ENCODE data around the gene CACNA1S.

- TF ChIP-seq, protein P1, sequence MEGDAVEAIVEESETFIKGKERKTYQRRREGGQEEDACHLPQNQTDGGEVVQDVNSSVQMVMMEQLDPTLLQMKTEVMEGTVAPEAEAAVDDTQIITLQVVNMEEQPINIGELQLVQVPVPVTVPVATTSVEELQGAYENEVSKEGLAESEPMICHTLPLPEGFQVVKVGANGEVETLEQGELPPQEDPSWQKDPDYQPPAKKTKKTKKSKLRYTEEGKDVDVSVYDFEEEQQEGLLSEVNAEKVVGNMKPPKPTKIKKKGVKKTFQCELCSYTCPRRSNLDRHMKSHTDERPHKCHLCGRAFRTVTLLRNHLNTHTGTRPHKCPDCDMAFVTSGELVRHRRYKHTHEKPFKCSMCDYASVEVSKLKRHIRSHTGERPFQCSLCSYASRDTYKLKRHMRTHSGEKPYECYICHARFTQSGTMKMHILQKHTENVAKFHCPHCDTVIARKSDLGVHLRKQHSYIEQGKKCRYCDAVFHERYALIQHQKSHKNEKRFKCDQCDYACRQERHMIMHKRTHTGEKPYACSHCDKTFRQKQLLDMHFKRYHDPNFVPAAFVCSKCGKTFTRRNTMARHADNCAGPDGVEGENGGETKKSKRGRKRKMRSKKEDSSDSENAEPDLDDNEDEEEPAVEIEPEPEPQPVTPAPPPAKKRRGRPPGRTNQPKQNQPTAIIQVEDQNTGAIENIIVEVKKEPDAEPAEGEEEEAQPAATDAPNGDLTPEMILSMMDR (IDR thresholded peaks at IDR 0.05): no peak
- TF ChIP-seq EZH2 (IDR thresholded peaks at IDR 0.05; ENCODE audit: borderline replicate concordance, insufficient read depth, low read depth, low read length, poor library complexity, severe bottlenecking): no peak
Observed at GRCh38 chr1:201134405-201134804, 22.2 kb upstream of the CACNA1S start.

Data from B cell (primary cell).